ENCODE data around the gene SLC25A33.

The SLC25A33 gene

GRCh38 chr1:9634582-9634981 lies 95.3 kb downstream of the SLC25A33 start:
- Histone ChIP-seq H3K27ac (no peak overlapping the region), H3K36me3 (ENCODE audit: insufficient read depth, low read length) (no peaks in the 10 kb centered on the region), H3K9ac (ENCODE audit: insufficient read length) (no peak overlapping the region), H3K9me3 (ENCODE audit: low read depth, low read length) (no peaks in the 10 kb centered on the region), H3K4me3 (no peak overlapping the region)
- DNase-seq (ENCODE audit: low read depth, low spot score), result no peak
- TF ChIP-seq POLR2AphosphoS5 (IDR thresholded peaks at IDR 0.05; ENCODE audit: borderline replicate concordance, low read depth, low read length) (no peak), EZH2 (IDR thresholded peaks at IDR 0.05) (no peak), FOXP2 (optimal IDR thresholded peaks at IDR 0.05; ENCODE audit: control extremely low read depth, extremely low read length, insufficient read depth) (no peak)
